HUES64 (cell line): ENCODE data around the gene CA4. TPM values are rescaled to one million over a fixed set of nuclear protein-coding genes. Genes with fewer than 3 reads are reported as not detected.
"Not testable (repeated sequence)": the region's sequence is repeated elsewhere in the genome, so short reads cannot be mapped to it uniquely, and the experiment has no call there.

ENCODE experiments used
- H3K27ac ChIP-seq: 2 replicates; pipeline ENCODE4 v1.7.0; 2013; ENCODE audit warnings: low read depth, low read length, inconsistent platforms
- H3K27me3 ChIP-seq: 2 replicates; pipeline ENCODE4 v1.6.1; 2013; ENCODE audit warnings: mild to moderate bottlenecking, low read length; ENCODE audit not compliant: insufficient read depth
- H3K36me3 ChIP-seq: 2 replicates; pipeline ENCODE4 v1.6.1; 2013; ENCODE audit warnings: mild to moderate bottlenecking, low read length; ENCODE audit not compliant: insufficient read depth
- H3K4me1 ChIP-seq: 2 replicates; pipeline ENCODE4 v1.6.1; 2013; ENCODE audit warnings: mild to moderate bottlenecking, low read length, moderate library complexity; ENCODE audit not compliant: insufficient read depth
- H3K4me3 ChIP-seq: 2 replicates; pipeline ENCODE4 v1.5.1; 2013; ENCODE audit warnings: mild to moderate bottlenecking, low read length, moderate library complexity
- H3K9ac ChIP-seq: 2 replicates; pipeline ENCODE4 v1.6.1; 2013; ENCODE audit warnings: mild to moderate bottlenecking, low read depth, low read length
- H3K9me3 ChIP-seq: 2 replicates; pipeline ENCODE4 v1.6.1; 2013; ENCODE audit warnings: low read depth, low read length; ENCODE audit not compliant: insufficient read depth
- WGBS: fragments of 150-250, 120-280 bp; methylation state at CpG from one replicate; pipeline ENCODE4 v1.1.7; 2013; ENCODE audit warnings: missing lambda C conversion rate; 5-methylcytosine and 5-hydroxymethylcytosine counted together
- polyA plus RNA-seq, 2 experiments: library from polyadenylated mRNA; stranded (reverse); fragments of 50-300 nt; gene quantifications; one replicate each; pipeline ENCODE4 v1.2.3, GENCODE V29; 2013

The CA4 gene
- 2.4 TPM for polyA plus RNA-seq (2013, experiment 1 of 2)
- polyA plus RNA-seq (2013, experiment 2 of 2), result 5.1 TPM

DNA sequence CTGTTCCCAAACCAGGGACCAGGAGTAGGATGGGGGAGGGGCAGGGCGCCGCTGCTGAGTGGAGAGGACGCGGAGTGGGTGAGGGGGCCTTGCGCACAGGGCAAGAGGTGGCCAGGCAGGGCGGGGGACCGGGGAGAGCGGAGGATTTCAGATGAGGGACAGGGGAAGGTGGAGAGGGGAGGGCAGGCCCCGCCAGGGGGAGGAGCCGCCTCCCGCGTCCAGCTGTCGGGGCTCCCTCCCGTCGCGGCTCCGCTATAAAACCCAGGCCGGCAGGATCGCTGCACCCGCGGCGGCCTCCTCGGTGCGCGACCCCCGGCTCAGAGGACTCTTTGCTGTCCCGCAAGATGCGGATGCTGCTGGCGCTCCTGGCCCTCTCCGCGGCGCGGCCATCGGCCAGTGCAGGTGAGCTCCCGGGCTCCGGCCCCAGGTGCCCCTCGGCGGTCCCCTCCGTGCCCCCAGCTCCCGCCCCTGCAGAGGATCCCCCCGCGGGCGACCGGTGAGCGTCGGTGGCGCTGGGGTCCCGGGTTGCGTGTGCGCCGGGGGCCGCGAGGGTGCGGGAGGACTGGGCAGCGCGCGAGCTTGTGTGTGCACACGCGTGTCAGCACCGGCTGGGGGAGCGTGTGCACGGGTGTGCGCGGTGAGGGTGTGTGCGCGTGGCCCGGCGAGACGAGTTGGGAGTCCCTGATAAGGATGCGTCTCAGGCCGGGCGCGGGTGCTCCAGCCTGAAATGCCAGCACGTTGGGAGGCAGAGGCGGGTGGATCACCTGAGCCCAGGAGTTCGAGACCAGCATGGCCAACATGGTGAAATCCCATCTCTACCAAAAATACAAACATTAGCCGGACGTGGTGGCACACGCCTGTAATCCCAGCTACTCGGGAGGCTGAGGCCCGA is at the start of gene CA4:
CA4 (plus strand) TSS at position 283 of the 892 bp plus-strand sequence; CDS start at position 345, 62 bp downstream.
- Histone ChIP-seq H3K4me3 (peak within 1 kb of the TSS; percentile 55), H3K9ac (no peak within 1 kb of the TSS), H3K4me1 (peaks cover 27% of the 10 kb centered on the region), H3K27me3 (peaks cover 72% of the 10 kb centered on the region), H3K36me3 (no peaks in the 10 kb centered on the region), H3K9me3 (no peaks in the 10 kb centered on the region), H3K27ac (no peak within 1 kb of the TSS)
- 4% methylated on average over 81 of the region's 81 CpGs for WGBS

DNA sequence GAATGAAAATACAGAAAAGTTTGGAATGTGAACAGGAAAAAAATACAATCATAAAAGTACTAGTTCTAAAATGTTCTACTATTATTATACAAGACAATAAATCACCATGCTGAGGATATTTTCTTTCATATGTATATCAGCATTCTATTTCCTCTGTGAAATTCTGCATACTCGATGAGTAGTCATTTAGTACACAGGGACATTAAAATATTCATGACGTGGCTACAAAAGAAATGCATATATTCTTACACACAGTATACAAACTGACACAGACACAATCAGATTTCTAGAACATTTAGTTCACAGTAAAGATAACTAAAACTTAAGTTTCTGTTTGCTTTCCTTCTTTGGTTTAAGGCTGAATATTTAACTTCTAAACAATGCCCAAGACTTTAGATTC is 49.2 kb upstream of the CA4 start:
- H3K36me3 ChIP-seq, H3K9ac ChIP-seq, H3K9me3 ChIP-seq, H3K4me1 ChIP-seq, H3K27ac ChIP-seq, H3K27me3 ChIP-seq, H3K4me3 ChIP-seq: not testable (repeated sequence)
- WGBS, result no CpG with 5 or more reads among the region's 2 CpGs

DNA sequence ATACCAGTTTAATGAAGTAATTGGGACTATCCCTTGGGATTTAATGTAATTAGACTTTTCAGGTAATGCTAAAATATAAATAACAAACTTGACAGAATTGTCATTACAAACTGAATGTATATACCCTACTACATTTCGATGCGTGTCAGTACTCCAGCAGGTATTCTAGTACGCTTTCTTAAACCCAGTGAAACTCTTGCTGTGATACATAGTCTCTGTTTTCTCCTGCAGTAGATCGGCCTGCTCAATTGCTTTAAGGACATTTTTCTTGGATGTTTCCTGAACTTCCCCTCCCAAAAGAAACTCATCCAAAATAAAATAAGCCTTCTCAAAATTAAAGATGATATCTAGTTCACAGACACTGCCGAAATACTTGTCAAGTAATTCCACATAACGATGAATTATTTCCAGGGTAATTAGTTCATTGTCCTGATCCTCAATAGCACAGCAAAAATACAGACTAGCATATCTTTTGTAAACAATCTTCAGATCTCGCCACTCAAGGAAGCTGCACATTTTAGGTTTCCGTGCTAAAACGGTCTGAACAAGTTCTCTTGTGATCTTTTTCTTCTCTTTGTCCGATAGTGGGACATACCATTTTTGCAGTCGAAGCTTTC is 47.6 kb upstream of the CA4 start:
- H3K9me3 ChIP-seq, H3K27ac ChIP-seq, H3K4me1 ChIP-seq, H3K27me3 ChIP-seq, H3K36me3 ChIP-seq, H3K4me3 ChIP-seq: not testable (repeated sequence)
- WGBS, result 57% methylated on average over 11 of the region's 11 CpGs
- peak overlapping the region; percentile 20; the same call in 1 of the 2 replicates for H3K9ac ChIP-seq

GRCh38 chr17:60102632-60103096 is 47.1 kb upstream of the CA4 start:
- no peaks in the 10 kb centered on the region for H3K27me3 ChIP-seq
- no peak overlapping the region for H3K27ac ChIP-seq
- no peaks in the 10 kb centered on the region for H3K4me1 ChIP-seq
- peak overlapping the region; percentile 21; the same call in 1 of the 2 replicates for H3K4me3 ChIP-seq
- peak overlapping the region; percentile 20; the same call in 1 of the 2 replicates for H3K9ac ChIP-seq
- 34% methylated on average over 19 of the region's 20 CpGs for WGBS
- H3K36me3 ChIP-seq, result no peaks in the 10 kb centered on the region
- H3K9me3 ChIP-seq, result no peaks in the 10 kb centered on the region

GRCh38 chr17:60103957-60104356 is 45.8 kb upstream of the CA4 start:
- WGBS, result 88% methylated on average over 2 of the region's 4 CpGs
- no peak overlapping the region for H3K4me3 ChIP-seq
- H3K9me3 ChIP-seq, result no peaks in the 10 kb centered on the region
- H3K4me1 ChIP-seq, result no peaks in the 10 kb centered on the region
- H3K9ac ChIP-seq, result no peak overlapping the region
- H3K36me3 ChIP-seq, result no peaks in the 10 kb centered on the region
- H3K27ac ChIP-seq, result no peak overlapping the region
- no peaks in the 10 kb centered on the region for H3K27me3 ChIP-seq

- Histone ChIP-seq H3K36me3 (no peaks in the 10 kb centered on the region), H3K27me3 (no peaks in the 10 kb centered on the region), H3K27ac (no peak overlapping the region), H3K4me3 (no peak overlapping the region), H3K9me3 (no peaks in the 10 kb centered on the region), H3K9ac (no peak overlapping the region), H3K4me1 (no peaks in the 10 kb centered on the region)
- 90% methylated on average over 5 of the region's 5 CpGs for WGBS
Measured at GRCh38 chr17:60106340-60107059, 43.3 kb upstream of the CA4 start.

DNA sequence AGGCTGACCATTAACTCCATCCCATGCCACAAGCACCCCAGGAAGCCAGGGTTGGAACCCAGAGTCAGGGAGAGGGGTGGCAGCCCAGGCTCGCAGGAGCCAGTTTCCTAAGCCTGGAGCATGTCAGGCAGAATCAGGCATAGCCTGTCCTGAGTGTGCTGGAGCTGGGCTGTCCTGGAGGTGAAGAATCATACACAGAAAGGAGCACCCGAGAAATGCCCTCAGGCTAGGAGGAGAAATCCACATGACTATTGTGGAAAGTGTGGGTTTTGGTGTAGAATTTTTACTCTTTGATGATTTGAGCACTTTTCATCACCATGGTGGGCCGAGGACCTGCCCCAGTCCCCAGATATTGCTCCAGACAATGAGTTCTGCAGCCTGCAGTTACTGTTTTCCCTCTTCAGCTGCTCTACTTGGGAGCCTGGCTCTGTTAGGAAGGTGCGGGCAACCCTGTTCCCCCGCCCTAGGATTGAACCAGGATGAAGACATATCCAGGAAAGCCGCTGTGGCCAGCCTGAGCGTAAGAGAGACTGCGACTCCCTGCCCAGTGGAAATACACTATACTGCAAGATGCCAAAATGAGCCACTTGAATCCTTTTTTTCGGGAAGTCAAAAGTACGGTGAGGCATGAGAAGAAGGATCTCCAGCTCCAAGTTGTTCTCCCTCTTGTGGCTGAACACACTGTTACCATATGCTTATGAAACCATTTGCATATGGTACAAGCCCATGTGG is 42.1 kb upstream of the CA4 start:
- no peaks in the 10 kb centered on the region for H3K9me3 ChIP-seq
- no peaks in the 10 kb centered on the region for H3K4me1 ChIP-seq
- H3K4me3 ChIP-seq, result no peak overlapping the region
- H3K36me3 ChIP-seq, result no peaks in the 10 kb centered on the region
- no peaks in the 10 kb centered on the region for H3K27me3 ChIP-seq
- H3K9ac ChIP-seq, result no peak overlapping the region
- no peak overlapping the region for H3K27ac ChIP-seq
- WGBS, result 89% methylated on average over 10 of the region's 10 CpGs

DNA sequence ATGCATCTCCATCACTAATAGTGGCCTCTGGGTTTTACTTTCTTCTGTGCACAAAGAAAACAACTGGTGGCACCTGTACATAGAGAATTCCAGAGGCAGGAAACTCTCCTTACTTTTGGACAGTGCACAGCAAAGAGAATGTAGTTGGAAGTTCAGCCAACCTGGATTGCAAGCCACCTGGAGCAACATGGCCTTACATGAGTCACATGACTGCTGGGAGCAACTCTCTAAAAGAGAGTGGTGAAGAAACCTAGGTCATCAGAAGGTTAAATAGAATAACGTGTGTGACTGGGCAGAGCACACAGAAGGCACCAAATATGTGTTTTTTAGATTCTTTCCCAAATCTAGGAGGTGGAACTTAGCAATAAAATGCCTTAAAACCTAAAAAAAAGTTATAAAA is 41.5 kb upstream of the CA4 start:
- WGBS, result 48% methylated on average over 1 of the region's 1 CpG
- not testable (repeated sequence) for H3K9ac ChIP-seq, H3K36me3 ChIP-seq, H3K27ac ChIP-seq, H3K4me3 ChIP-seq, H3K9me3 ChIP-seq, H3K4me1 ChIP-seq, H3K27me3 ChIP-seq

- no peaks in the 10 kb centered on the region for H3K27me3 ChIP-seq
- 98% methylated on average over 3 of the region's 4 CpGs for WGBS
Measured at GRCh38 chr17:60108712-60109111, 41.1 kb upstream of the CA4 start.

GRCh38 chr17:60109161-60109560 is 40.6 kb upstream of the CA4 start:
- Histone ChIP-seq H3K36me3 (no peaks in the 10 kb centered on the region), H3K27ac (no peak overlapping the region), H3K27me3 (no peaks in the 10 kb centered on the region), H3K9ac (no peak overlapping the region), H3K9me3 (no peaks in the 10 kb centered on the region), H3K4me3 (no peak overlapping the region), H3K4me1 (no peaks in the 10 kb centered on the region)
- 92% methylated on average over 1 of the region's 1 CpG for WGBS

More at GRCh38 chr17:60108712-60109111, 41.1 kb upstream of the CA4 start:
- no peaks in the 10 kb centered on the region for H3K4me1 ChIP-seq
- H3K9me3 ChIP-seq, result no peaks in the 10 kb centered on the region
- no peak overlapping the region for H3K9ac ChIP-seq
- no peak overlapping the region for H3K4me3 ChIP-seq
- H3K27ac ChIP-seq, result no peak overlapping the region
- no peaks in the 10 kb centered on the region for H3K36me3 ChIP-seq
